ENCODE data around the gene LUZP1.

GRCh38 chr1:23168445-23169194 lies at the start of gene LUZP1:
- TF ChIP-seq ZBTB8A (tag by site-specific recombination; IDR thresholded peaks at IDR 0.05): peak; percentile 92
- 0 out of 2 replicates have a peak, but pooled peaks have one; percentile 13 for TF ChIP-seq CTCF (tag by site-specific recombination; IDR thresholded peaks at IDR 0.05)
- peak; percentile 38; the same call in 1 of the 2 replicates for TF ChIP-seq KLF16 (tag by site-specific recombination; IDR thresholded peaks at IDR 0.05)
- no peak for TF ChIP-seq HOXC10 (CRISPR knock-in tag; IDR thresholded peaks at IDR 0.05)
- TF ChIP-seq ZNF366 (tag by site-specific recombination; conservative IDR thresholded peaks at IDR 0.05): no peak
- TF ChIP-seq REST (tag by site-specific recombination; IDR thresholded peaks at IDR 0.05): no peak
- no peak; the same call in 1 of the 2 replicates for TF ChIP-seq ZBTB7A (tag by site-specific recombination; IDR thresholded peaks at IDR 0.05; ENCODE audit: low read depth)
- TF ChIP-seq PRDM1 (tag by site-specific recombination; IDR thresholded peaks at IDR 0.05): peak; percentile 59; the same call in 1 of the 2 replicates
- no peak for TF ChIP-seq TCF7L2 (IDR thresholded peaks at IDR 0.05; ENCODE audit: borderline replicate concordance, low read depth, low read length)
- no peak for TF ChIP-seq ZNF10 (tag by site-specific recombination; IDR thresholded peaks at IDR 0.05)
- no peak for TF ChIP-seq ZNF248 (tag by site-specific recombination; IDR thresholded peaks at IDR 0.05)
